T-helper 22 cell (primary cell): ENCODE measurements around the gene MAML3.

Experiments
- DNase-seq: peaks from one replicate; pipeline ENCODE4 v3.0.0-alpha.2; 2020; ENCODE audit warnings: low read depth

Gene MAML3

DNA sequence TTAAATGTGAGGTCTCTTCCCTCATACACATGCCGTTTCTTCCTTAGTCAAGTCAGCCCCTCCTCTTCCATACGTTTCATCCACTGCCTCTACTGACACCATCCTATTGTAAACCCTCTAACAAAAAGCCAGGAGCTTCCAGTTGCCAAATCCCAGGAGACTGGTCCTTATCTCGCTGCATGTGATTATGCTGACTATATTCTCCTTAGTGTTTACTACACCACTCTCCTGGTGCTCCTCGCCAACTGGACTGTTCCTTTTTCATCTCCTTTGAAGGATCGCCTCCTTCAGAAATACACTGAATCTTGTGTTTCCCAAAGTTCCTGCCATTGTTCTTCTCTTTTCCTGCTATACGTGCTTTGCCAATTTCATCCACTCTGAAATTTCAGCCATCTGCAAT is 27.7 kb downstream of the MAML3 start:
- DNase-seq, result no peak

GRCh38 chr4:140125374-140125773 is 28.6 kb downstream of the MAML3 start:
- DNase-seq, result no peak

GRCh38 chr4:140123666-140124377 is 30.2 kb downstream of the MAML3 start:
- DNase-seq, result no peak

- no peak for DNase-seq
These were observed 31.1 kb downstream of the MAML3 start for GRCh38 chr4:140122891-140123290.

DNA sequence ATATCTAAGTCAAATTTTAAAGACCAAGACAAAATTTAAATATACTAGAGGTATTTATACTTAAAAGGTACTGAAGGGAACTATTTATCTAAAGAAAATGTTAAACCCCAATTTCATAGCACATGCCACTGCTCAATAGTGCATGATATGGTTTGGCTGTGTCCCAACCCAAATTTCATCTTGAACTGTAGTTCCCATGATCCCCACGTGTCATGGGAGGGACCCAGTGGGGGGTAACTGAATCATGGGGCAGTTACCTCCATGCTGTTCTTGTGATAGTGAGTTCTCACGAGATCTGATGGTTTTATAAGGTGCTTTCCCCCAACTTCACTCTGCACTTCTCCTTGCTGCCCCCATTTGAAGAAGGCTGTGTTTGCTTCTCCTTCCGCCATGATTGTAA is 32.3 kb downstream of the MAML3 start:
- DNase-seq, result no peak

DNA sequence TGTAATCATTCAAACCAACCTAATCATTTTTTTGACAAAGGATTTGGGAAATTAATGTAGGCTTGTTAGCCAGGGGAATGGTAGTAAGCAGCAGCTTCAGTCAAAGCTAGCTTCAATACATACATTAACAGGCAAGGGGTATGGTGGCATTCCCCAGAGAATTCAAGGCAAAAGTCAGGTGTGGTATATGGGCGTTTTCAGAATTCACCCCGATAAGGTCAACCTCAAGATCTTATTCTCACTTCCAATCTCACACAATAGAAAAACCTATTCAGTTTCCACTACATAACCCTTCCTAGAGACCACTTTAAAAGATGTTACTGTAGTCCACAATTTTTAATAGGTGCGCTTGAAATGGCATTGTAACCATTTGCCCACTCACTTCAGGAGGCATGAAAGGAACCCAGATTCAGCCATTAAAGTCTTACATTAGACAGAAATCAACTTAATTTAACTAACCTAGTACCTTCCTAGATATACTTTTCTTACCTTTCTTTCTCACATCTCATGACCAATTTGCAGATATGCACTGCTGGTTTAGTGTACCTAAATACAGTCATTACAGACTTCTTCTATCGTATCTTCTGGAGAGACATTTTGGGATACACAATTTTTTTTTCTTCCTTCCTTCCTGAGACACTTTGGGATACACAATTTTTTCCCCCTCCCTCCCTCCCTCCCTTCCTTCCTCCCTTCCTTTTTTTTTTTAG is 34.9 kb downstream of the MAML3 start:
- DNase-seq, result no peak

- no peak for DNase-seq
These were observed 36.0 kb downstream of the MAML3 start for GRCh38 chr4:140117947-140118346.

DNA sequence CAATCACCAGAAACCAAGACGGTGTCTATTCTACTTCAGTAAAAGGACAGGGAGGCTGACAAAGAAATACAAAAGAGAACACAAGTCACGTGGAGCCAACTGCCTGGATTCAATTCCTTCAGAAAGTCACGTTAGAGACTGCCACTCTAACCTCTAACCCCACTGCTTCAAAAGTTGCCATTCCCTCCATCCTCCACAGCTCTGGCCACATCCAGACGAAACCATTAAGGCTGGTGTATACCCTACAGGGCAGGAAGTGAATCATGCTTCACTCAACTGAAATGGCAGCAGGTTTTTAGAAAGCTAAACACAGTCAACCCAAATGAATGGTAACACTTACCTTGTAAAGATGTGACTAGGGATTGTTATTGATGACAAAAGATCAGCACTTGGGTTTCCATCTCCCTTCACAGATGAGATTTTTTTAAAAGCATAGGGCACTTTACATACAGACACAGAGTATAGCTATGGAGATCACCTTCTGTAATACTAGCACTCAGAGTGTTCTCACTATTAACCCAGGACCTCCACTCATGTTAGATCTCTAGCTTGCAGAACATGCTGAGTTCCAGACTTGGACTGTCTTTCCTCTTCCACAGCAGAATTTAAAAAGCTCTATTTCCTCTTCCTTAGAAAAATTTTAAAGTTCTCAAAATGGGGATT is 37.4 kb downstream of the MAML3 start:
- no peak for DNase-seq

- DNase-seq, result no peak
These were observed 38.8 kb downstream of the MAML3 start for GRCh38 chr4:140115140-140115539.

- no peak for DNase-seq
These were observed 40.3 kb downstream of the MAML3 start for GRCh38 chr4:140113653-140114052.

GRCh38 chr4:140112576-140112975 is 41.4 kb downstream of the MAML3 start:
- no peak for DNase-seq

- no peak for DNase-seq
These were observed 42.7 kb downstream of the MAML3 start for GRCh38 chr4:140111256-140111655.

DNA sequence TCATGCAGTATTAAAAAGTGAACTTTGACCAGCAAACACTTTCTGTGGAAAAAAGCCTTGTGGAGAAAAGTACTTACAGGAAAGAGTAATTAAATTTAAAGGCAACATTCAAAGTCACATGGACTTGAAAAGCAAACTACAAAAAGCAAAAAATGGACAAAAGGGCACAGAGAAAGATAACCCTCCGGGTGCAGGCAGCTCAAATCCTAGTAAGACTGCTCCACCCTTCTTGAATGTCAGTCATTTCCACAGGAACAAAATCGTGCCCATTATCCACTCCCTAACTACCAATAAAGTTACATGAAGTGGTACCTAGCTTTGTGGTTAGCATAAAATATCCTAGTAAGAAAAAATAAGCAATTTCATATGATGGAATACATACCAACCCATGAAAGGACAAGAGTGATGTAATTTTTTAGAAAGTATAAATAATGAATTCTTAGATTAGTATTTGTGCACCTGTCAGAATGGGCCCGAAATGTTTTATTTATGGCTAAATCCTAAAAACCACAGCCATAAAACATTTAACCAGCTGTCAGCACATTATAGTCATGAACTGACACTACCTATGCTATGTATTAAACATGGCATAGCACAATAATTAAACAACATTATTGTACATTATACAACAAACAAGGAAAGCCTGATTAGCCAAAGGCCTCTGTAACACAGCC is 43.3 kb downstream of the MAML3 start:
- DNase-seq, result no peak

GRCh38 chr4:140109737-140110136 is 44.2 kb downstream of the MAML3 start:
- DNase-seq, result no peak

DNA sequence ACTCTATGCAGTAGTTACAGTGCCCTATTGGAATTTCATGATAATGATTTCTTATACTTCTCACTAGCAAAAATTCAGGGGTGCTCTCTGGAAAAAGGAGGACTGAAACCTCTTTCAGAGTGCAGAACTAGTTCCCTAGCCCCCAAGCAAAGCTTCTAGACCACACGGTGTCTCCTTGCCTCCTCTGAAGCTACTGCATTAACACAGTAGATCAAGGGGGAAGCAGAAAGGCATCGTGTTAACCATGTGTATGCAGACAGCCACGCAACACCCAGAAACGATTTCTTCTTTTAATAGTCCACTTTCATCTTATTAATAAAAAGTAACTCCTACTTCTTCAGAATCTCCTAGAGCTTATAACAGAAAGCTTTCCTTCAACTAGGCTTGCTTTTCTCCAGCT is 44.7 kb downstream of the MAML3 start:
- DNase-seq, result no peak

DNA sequence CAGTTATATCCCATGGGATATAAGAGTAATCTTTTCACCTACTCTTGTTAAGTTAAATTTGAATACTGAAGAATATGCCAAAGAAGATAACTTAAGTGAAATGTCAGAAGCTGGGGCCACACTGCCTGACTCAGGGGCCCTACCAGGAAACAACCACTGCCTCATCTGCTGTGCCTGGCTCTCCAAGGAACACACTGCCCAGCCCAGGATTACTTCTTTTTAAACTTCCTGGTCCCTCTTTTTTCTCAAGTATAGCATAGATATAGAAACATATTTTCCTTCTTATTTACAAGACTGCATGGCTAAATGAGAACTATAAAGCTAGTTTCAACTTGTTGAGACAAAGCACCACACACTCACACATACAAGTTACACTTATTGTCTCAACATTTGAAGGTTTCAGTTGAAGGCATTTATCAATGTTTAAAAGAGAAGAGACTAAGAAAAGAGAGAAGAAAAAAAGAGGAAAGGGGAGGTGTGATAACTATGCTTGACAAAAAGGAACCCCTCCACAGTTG is 45.2 kb downstream of the MAML3 start:
- no peak for DNase-seq

- no peak for DNase-seq
These were observed 45.7 kb downstream of the MAML3 start for GRCh38 chr4:140108243-140108642.

DNA sequence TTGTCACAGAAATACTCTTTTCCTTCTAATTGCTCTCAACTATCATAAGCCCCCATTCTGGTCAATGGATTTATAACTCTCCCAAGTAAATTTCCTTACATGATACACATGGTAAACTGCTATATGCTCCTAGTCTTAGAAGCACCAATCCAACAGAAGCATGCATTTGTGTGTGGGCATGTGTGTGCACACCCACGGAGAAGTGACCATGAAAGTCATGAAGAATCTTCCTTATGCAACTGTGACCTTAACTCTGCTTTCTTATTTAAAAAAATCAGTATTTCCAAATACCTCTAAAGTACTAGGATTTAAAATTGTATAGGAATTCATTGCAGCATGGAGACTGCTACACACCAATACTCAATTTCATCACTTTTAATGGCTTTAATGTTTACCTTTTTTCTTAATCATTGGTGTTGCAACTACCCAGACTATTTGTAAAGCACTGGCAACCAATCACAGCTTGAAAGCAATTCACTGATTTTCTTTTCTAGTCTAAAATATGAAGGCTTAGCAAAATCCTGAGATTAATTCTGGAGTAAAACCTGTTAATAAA is 47.6 kb downstream of the MAML3 start:
- no peak for DNase-seq

DNA sequence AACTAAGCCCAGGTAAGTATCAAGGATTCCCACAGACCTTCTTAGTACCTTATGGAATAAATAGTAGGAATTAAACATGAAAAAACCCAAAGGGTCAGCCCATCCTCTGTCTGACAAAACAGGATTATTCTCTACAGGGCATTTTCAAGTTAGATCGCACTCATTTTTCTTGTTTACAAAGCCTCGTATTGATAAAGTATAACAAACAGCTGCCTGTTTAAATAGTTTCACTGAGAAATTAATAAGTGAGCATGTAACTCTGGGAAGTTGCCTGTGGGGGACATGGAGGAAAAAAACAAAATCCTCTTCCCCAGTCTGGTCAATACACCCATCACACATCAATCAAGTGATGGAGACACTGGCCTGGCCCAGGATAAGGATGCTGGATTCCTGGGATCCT is 48.5 kb downstream of the MAML3 start:
- DNase-seq, result no peak

- DNase-seq, result peak; percentile 49
These were observed 50.3 kb downstream of the MAML3 start for GRCh38 chr4:140103676-140104075.

- no peak for DNase-seq
These were observed 51.6 kb downstream of the MAML3 start for GRCh38 chr4:140102421-140102820.

DNA sequence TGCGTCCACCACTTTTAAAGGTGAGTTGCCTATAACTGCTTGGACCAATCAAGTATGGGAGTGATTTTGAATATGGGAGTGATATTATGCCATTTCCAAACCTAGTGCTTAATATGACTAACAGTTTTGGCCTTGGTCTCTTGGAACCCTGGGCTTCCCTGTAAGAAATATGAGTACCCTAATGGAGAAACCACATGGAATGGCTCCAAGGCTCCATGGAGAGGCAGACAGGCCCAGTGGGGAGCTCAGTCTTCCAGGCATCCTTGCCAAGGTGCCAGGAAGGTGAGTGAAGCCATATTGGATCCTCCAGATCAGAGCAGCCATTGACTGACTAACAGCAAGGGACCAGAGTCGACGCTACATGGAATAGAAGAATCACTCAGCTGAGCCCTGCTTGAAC is 53.2 kb downstream of the MAML3 start:
- DNase-seq, result no peak
